ENCODE results near the gene PHF12.
A peak's percentile ranks its signal among the peaks of the same experiment; 100 is the strongest.

The PHF12 gene

DNA sequence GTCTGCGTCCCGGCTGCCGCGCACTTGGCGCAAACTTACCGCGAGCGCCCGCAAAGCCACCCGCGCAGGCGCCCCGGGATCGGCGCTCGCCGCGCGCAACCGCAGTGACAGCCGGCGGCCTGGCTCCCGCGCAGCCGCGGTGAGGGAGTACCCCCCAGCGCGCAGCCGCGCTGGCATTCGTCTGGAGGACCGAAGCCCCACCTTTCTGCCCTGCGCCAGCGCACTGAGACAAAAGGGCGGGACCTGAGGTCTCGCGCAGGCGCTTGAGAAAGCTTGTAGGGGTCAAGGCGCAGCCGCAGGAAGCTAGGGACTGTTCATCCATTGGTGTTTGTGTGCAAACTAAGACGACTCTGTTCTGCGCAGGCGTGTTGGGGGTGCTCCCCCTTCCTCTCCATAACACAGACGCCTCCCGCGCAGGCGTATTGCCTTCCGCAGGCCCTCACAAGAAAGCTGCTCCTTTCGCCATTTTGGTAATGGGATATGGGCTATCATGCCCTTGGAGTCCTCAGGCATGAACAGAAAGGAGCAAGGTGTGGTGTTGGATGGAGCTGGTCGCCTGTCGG is at the start of gene PHF12:
Gene PHF12, minus strand, starts transcription at position 91 of the 563 bp plus-strand sequence. CDS start 558 bp downstream, outside the sequence.
- peak within 1 kb of the TSS; percentile 80 to 81 for H3K4me3 ChIP-seq (ENCODE audit: low read depth in 1 of 2, low read length in 2 of 2)
- ATAC-seq (ENCODE audit: insufficient read depth, low read depth), result peak; percentile 69
- peak within 1 kb of the TSS; percentile 78 for H2AFZ ChIP-seq (ENCODE audit: low read depth, low read length)
- no peak for TF ChIP-seq EZH2 (IDR thresholded peaks at IDR 0.05; ENCODE audit: borderline replicate concordance, low read depth, low read length, severe bottlenecking)
- TF ChIP-seq, protein P1, sequence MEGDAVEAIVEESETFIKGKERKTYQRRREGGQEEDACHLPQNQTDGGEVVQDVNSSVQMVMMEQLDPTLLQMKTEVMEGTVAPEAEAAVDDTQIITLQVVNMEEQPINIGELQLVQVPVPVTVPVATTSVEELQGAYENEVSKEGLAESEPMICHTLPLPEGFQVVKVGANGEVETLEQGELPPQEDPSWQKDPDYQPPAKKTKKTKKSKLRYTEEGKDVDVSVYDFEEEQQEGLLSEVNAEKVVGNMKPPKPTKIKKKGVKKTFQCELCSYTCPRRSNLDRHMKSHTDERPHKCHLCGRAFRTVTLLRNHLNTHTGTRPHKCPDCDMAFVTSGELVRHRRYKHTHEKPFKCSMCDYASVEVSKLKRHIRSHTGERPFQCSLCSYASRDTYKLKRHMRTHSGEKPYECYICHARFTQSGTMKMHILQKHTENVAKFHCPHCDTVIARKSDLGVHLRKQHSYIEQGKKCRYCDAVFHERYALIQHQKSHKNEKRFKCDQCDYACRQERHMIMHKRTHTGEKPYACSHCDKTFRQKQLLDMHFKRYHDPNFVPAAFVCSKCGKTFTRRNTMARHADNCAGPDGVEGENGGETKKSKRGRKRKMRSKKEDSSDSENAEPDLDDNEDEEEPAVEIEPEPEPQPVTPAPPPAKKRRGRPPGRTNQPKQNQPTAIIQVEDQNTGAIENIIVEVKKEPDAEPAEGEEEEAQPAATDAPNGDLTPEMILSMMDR (IDR thresholded peaks at IDR 0.05; ENCODE audit: borderline replicate concordance, extremely low read depth, low read length, poor library complexity, severe bottlenecking), result no peak
- H3K9ac ChIP-seq (ENCODE audit: low read depth, low read length), result peak within 1 kb of the TSS; percentile 77
- H3K4me2 ChIP-seq (ENCODE audit: insufficient read depth, low read length), result peak within 1 kb of the TSS; percentile 91
- peaks cover 47% of the 10 kb centered on the region for H3K79me2 ChIP-seq (ENCODE audit: insufficient read depth, low read length)
- peaks cover 30% of the 10 kb centered on the region for H4K20me1 ChIP-seq (ENCODE audit: insufficient read depth, low read length)
- peaks cover 28% of the 10 kb centered on the region for H3K36me3 ChIP-seq (ENCODE audit: insufficient read depth, low read length)
- no peaks in the 10 kb centered on the region for H3K9me3 ChIP-seq (ENCODE audit: insufficient read depth, low read length, severe bottlenecking)
- H3K4me1 ChIP-seq (ENCODE audit: insufficient read depth, low read length), result peaks cover 40% of the 10 kb centered on the region
- H3K27me3 ChIP-seq (ENCODE audit: insufficient read depth, low read length, poor library complexity), result no peaks in the 10 kb centered on the region
- DNase-seq, result peak; percentile 100
- peak within 1 kb of the TSS; percentile 95 for H3K27ac ChIP-seq (ENCODE audit: low read length)

DNA sequence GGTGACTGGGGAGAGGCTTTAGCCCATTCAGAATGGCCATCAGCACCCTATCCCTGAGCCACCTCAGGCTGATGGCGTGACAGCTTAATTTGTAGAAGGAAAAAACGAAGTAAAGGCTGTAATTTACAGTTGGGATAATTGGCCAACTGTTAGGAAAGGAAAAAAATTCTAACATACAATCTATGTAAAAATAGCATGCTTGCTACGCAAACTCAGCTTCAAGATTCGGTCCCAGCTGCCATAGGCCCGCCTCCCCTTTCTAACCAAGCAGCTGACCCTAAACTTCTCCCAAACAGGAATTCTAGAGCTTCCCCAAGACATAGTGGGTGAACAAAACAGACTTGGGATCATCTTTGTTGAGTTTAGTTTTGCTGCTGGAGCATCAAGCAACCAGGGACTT is 49.7 kb upstream of the PHF12 start:
- peaks cover 19% of the 10 kb centered on the region for H4K20me1 ChIP-seq (ENCODE audit: insufficient read depth, low read length)
- no peak overlapping the region for H3K9ac ChIP-seq (ENCODE audit: low read depth, low read length)
- DNase-seq (no peak), ATAC-seq (ENCODE audit: insufficient read depth, low read depth) (no peak)
- TF ChIP-seq EZH2 (IDR thresholded peaks at IDR 0.05; ENCODE audit: borderline replicate concordance, low read depth, low read length, severe bottlenecking), result no peak
- TF ChIP-seq, protein P1 (IDR thresholded peaks at IDR 0.05; ENCODE audit: borderline replicate concordance, extremely low read depth, low read length, poor library complexity, severe bottlenecking), result no peak
- no peak overlapping the region for H3K27ac ChIP-seq (ENCODE audit: low read length)
- H3K4me3 ChIP-seq (ENCODE audit: low read depth in 1 of 2, low read length in 2 of 2), result no peak overlapping the region
- no peaks in the 10 kb centered on the region for H3K36me3 ChIP-seq (ENCODE audit: insufficient read depth, low read length)
- H3K27me3 ChIP-seq (ENCODE audit: insufficient read depth, low read length, poor library complexity), result peaks cover 4% of the 10 kb centered on the region
- H3K4me1 ChIP-seq (ENCODE audit: insufficient read depth, low read length), result no peaks in the 10 kb centered on the region
- H3K79me2 ChIP-seq (ENCODE audit: insufficient read depth, low read length), result no peaks in the 10 kb centered on the region
- no peaks in the 10 kb centered on the region for H3K9me3 ChIP-seq (ENCODE audit: insufficient read depth, low read length, severe bottlenecking)
- no peak overlapping the region for H2AFZ ChIP-seq (ENCODE audit: low read depth, low read length)
- H3K4me2 ChIP-seq (ENCODE audit: insufficient read depth, low read length), result no peak overlapping the region

DNA sequence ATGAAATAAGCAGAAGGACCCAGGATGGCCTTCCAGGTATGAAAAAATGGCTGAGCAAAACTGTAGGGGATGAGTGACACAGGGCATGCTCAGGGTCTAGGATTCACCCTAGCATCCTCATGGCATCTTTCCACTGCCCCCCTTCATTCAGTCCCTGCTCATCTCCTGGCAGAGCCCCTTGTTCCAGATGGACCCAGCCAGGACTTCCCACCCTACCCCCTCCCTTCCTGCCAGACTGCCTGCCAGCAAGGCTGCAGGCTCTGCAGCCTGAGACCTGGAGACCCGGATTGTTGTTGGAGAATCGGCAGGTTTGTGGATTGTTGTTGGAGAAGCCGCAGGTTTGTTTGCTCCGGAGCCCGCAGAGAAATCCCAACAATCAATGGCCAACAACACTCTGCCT is 47.9 kb upstream of the PHF12 start:
- DNase-seq (no peak), ATAC-seq (ENCODE audit: insufficient read depth, low read depth) (no peak)
- TF ChIP-seq EZH2 (IDR thresholded peaks at IDR 0.05; ENCODE audit: borderline replicate concordance, low read depth, low read length, severe bottlenecking), result no peak
- TF ChIP-seq, protein P1 (IDR thresholded peaks at IDR 0.05; ENCODE audit: borderline replicate concordance, extremely low read depth, low read length, poor library complexity, severe bottlenecking), result no peak
- no peak overlapping the region for H3K27ac ChIP-seq (ENCODE audit: low read length)
- no peaks in the 10 kb centered on the region for H3K36me3 ChIP-seq (ENCODE audit: insufficient read depth, low read length)
- H2AFZ ChIP-seq (ENCODE audit: low read depth, low read length), result no peak overlapping the region
- no peaks in the 10 kb centered on the region for H3K9me3 ChIP-seq (ENCODE audit: insufficient read depth, low read length, severe bottlenecking)
- H3K4me2 ChIP-seq (ENCODE audit: insufficient read depth, low read length), result no peak overlapping the region
- no peaks in the 10 kb centered on the region for H3K4me1 ChIP-seq (ENCODE audit: insufficient read depth, low read length)
- no peaks in the 10 kb centered on the region for H3K79me2 ChIP-seq (ENCODE audit: insufficient read depth, low read length)
- no peak overlapping the region for H3K4me3 ChIP-seq (ENCODE audit: low read depth in 1 of 2, low read length in 2 of 2)
- no peak overlapping the region for H3K9ac ChIP-seq (ENCODE audit: low read depth, low read length)
- H3K27me3 ChIP-seq (ENCODE audit: insufficient read depth, low read length, poor library complexity), result peaks cover 4% of the 10 kb centered on the region
- H4K20me1 ChIP-seq (ENCODE audit: insufficient read depth, low read length), result peaks cover 14% of the 10 kb centered on the region; the same call in 1 of the 2 replicates

Data from DND-41 (cell line).